Limb (tissue), 2 donors: Measurements from ENCODE around the gene YIPF3.

ENCODE experiments used
- DNase-seq, 2 donors: peaks; one replicate each; pipeline ENCODE4 v3.0.0-alpha.2; 2016; ENCODE audit errors: extremely low spot score in 2 of 2

YIPF3 gene

DNA sequence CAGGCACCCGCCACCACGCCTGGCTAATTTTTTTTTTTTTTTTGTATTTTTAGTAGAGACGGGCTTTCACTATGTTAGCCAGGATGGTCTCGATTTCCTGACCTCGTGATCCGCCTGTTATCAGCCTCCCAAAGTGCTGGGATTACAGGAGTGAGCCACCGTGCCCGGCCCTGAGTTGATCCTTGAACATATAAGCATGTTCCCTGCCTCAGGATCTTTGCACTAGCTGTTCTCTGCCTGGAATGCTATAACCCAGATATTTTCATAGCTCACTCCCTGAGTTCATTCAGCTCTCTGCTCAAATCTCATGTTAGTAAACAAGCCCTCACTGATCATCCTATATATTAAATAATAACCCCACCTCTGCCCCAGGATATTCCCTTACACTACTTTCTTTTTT, 52.4 kb downstream of the YIPF3 start:
- DNase-seq, result no peak

DNA sequence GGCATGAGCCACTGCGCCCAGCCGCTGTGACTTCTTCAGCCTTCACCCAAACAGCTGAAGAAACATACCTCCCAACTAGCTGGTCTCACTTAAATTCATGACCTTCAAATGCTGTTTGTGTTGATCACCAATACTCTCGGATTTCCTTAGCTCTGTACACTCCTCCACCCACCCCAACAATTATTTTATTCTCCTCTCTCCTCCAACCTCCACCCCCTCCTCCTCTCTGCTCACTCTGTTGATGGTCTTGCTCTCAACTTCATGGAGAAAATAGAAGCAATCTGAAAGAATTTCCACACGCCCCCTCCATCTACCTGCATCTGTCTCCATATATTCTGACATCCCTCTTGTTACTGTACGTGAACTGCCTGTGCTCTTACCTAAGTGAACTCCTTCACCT, 54.8 kb downstream of the YIPF3 start:
- DNase-seq, result no peak
